ENCODE measurements around the gene FZD10.

DNA sequence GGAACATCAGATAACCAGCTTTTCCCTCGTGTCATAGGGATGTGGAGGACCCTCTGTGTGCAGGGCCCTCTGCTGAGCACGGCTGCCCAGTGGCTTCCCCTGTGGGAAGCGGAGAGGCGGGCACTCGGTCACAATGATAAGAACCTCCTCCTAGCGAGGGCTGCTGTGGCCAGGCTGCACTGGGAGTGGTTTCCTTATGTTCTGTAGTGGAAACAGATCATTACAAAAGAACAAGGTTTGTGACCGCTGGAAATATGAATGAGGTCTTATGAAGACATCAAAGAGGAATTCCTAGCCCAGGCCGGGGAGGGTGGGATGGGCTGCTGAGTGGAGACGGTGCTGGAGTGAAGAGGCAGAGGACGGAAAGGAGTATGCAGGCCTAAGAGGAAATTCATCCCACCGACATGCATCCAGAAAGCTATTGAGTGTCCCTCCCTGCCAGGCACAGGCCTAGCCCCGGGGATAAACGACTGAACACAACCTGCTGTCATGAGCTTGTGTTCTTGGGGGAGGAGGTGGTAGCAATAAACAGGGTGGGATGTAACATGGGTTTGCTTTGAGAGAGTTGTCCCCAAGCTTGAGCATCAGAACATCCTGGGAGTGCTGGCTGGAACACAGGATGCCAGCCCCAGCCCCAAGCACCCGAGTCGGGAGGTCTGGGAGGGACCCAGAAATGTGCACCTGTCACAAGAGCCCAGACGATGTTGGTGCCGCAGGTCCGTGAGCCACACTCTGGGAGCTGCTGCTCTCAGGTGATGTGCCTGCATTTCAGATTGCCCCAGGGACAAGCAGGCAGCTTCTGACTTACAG lies 37.5 kb downstream of the FZD10 start:
- TF ChIP-seq, protein P1, sequence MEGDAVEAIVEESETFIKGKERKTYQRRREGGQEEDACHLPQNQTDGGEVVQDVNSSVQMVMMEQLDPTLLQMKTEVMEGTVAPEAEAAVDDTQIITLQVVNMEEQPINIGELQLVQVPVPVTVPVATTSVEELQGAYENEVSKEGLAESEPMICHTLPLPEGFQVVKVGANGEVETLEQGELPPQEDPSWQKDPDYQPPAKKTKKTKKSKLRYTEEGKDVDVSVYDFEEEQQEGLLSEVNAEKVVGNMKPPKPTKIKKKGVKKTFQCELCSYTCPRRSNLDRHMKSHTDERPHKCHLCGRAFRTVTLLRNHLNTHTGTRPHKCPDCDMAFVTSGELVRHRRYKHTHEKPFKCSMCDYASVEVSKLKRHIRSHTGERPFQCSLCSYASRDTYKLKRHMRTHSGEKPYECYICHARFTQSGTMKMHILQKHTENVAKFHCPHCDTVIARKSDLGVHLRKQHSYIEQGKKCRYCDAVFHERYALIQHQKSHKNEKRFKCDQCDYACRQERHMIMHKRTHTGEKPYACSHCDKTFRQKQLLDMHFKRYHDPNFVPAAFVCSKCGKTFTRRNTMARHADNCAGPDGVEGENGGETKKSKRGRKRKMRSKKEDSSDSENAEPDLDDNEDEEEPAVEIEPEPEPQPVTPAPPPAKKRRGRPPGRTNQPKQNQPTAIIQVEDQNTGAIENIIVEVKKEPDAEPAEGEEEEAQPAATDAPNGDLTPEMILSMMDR (IDR thresholded peaks at IDR 0.05), result no peak
- no peak for TF ChIP-seq POLR2AphosphoS5 (IDR thresholded peaks at IDR 0.05)
